AG04450 (cell line): ENCODE data around the gene PLAC9. TPM values are rescaled to one million over a fixed set of nuclear protein-coding genes. Genes with fewer than 3 reads are reported as not detected.

ENCODE experiments used
- CTCF ChIA-PET: fragments of 300-600, 350-600 bp; formaldehyde crosslinking; extraction: SDS; loops from one replicate; lab custom pipeline; 2022; ENCODE audit warnings: antibody characterized with exemption, inconsistent platforms; lab: Charles Lee
- POLR2A ChIA-PET: fragments of 350-600 bp; formaldehyde crosslinking; extraction: SDS; loops from one replicate; lab custom pipeline; 2021; ENCODE audit warnings: antibody characterized with exemption, inconsistent platforms; lab: Yijun Ruan, JAX
- DNase-seq: peaks from one replicate; pipeline ENCODE4 v3.0.0-alpha.2; 2011; ENCODE audit warnings: low read depth, low spot score
- H3K27ac ChIP-seq: one replicate; pipeline ENCODE4 v1.5.1; 2012; ENCODE audit warnings: low read depth, low read length, control low read depth
- H3K27me3 ChIP-seq: one replicate; pipeline ENCODE4 v1.6.0; 2012; ENCODE audit warnings: low read length; ENCODE audit not compliant: control insufficient read depth, insufficient read depth
- H3K4me3 ChIP-seq: 2 replicates; pipeline ENCODE4 v1.5.1; 2011; ENCODE audit warnings: mild to moderate bottlenecking, low read depth, low read length, control low read depth
- H3K9me3 ChIP-seq: 2 replicates; pipeline ENCODE4 v1.5.1; 2012; ENCODE audit warnings: low read length; ENCODE audit not compliant: control insufficient read depth, insufficient read depth
- polyA plus RNA-seq: library from polyadenylated mRNA; depleted of rRNA; stranded (reverse); fragments of >200 nt; gene quantifications from 2 replicates; pipeline ENCODE4 v1.2.3, GENCODE V29; 2011
- TF ChIP-seq, protein P1 (sequence below): IDR thresholded peaks from 2 replicates; pipeline ENCODE4 v1.5.1; 2011; ENCODE audit warnings: low read depth, low read length, control low read depth, inconsistent platforms

Gene PLAC9
- polyA plus RNA-seq, 1 experiment, result 11.5 TPM

DNA sequence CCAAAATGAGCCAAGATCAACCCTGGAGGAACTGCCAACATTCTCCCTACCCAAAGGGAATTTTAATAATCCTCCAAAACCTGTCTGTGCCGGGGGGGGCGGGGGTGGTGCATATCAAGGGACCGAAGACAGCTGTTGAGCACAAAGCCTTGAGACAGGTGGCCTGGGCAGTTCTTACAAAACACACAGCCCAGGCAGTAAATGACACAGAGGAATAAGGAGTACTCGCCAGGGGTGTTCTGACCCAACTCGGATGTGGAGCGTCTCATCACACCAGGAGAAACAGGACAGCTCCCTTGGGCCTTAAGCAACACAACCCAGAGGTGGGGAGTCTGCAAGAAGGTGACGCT is 35.6 kb downstream of the PLAC9 start:
- H3K27me3 ChIP-seq, result no peaks in the 10 kb centered on the region
- H3K9me3 ChIP-seq, result no peaks in the 10 kb centered on the region; the same call in 1 of the 2 replicates
- no peak for DNase-seq
- H3K4me3 ChIP-seq, result no peak overlapping the region
- ChIA-PET POLR2A (interaction anchor here (1.0 kb wide), 1 partner anchor 19 kb away, joined by 4 read pairs; no protein-coding TSS in a partner anchor), CTCF (interaction anchor here (0.7 kb wide), 1 partner anchor 17 kb away, joined by 4 read pairs; no protein-coding TSS in a partner anchor)
- H3K27ac ChIP-seq, result no peak overlapping the region
- TF ChIP-seq, protein P1, sequence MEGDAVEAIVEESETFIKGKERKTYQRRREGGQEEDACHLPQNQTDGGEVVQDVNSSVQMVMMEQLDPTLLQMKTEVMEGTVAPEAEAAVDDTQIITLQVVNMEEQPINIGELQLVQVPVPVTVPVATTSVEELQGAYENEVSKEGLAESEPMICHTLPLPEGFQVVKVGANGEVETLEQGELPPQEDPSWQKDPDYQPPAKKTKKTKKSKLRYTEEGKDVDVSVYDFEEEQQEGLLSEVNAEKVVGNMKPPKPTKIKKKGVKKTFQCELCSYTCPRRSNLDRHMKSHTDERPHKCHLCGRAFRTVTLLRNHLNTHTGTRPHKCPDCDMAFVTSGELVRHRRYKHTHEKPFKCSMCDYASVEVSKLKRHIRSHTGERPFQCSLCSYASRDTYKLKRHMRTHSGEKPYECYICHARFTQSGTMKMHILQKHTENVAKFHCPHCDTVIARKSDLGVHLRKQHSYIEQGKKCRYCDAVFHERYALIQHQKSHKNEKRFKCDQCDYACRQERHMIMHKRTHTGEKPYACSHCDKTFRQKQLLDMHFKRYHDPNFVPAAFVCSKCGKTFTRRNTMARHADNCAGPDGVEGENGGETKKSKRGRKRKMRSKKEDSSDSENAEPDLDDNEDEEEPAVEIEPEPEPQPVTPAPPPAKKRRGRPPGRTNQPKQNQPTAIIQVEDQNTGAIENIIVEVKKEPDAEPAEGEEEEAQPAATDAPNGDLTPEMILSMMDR, result no peak

DNA sequence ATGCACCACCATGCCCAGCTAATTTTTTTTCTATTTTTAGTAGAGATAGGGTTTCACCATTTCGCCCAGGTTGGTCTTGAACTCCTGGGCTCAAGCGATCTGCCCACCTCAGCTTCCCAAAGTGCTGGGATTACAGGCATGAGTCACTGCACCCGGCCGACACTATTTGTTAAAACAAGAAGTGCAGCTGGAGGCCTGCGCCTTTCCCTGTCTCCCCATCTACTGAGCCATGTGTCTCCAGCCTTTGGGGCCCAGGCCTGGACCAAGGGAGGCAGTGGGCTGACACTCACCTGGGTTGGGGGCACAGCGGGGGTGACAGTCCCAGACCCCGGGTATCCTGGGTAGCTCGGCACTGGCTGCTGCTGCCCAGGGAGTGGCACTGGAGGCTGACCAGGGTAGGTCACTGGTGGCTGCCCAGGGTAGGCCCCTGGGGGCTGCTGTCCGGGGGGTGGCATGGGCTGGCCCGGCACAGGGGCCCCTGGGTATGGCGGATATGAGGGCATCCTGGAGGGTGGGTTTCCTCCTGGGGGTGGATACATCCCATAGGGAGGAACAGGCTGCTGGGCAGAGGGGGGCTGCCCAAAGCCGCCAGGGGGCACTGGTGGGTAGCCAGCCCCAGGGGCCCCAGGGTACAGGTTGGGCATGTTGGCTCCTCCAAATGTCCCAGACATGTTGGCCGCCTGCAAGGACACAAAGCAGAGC is 36.3 kb downstream of the PLAC9 start:
- CTCF ChIA-PET, result interaction anchor here (0.7 kb wide), 1 partner anchor 16 kb away, joined by 4 read pairs; no protein-coding TSS in a partner anchor
- DNase-seq, result no peak
- TF ChIP-seq, protein P1, result peak; percentile 25; the same call in 1 of the 2 replicates
- H3K27me3 ChIP-seq, result no peaks in the 10 kb centered on the region
- POLR2A ChIA-PET, result interaction anchor here (1.0 kb wide), 1 partner anchor 19 kb away, joined by 4 read pairs; no protein-coding TSS in a partner anchor
- no peaks in the 10 kb centered on the region; the same call in 1 of the 2 replicates for H3K9me3 ChIP-seq
- no peak overlapping the region for H3K27ac ChIP-seq
- no peak overlapping the region for H3K4me3 ChIP-seq

DNA sequence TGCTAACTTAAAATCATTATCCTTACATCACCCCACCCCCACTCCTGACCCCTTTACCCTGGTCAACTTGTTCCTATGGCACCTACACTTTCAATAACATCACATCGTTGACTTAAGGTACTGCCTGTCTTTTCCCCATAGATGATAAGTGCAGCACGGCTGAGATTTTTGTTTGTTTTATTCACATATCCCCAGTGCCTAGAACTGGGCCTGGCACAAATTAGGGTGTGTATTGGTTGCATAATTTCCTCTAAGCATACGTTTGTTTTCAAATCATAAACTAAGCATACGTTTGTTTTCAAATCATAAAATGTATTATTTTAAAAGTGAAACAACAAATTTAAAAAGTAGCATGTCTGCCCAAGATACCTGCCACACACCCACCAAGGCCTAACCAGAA is 37.5 kb downstream of the PLAC9 start:
- ChIA-PET POLR2A (no interaction called here), CTCF (no interaction called here)
- no peak overlapping the region for H3K4me3 ChIP-seq
- H3K9me3 ChIP-seq, result no peaks in the 10 kb centered on the region; the same call in 1 of the 2 replicates
- H3K27me3 ChIP-seq, result no peaks in the 10 kb centered on the region
- no peak for DNase-seq
- TF ChIP-seq, protein P1, result no peak
- H3K27ac ChIP-seq, result no peak overlapping the region

DNA sequence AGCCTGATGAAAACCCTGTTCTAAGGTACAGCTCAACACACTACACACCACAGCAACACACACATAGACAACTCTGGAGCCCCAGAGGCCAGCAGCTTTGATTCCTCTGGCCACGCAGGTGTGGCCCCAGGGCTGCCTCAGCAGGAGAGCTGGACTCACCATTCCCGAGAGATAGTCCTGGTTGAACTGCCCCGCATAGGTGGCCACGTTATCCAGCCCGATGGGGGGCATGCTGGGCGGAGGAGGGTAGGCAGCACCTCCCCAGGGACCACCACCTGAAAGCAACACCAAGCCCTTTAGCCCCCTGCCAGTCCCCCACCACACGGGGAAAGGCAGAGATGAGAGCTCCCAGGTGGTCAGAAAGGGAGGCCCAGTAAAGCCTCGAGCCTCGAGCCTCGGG is 38.1 kb downstream of the PLAC9 start:
- no peak overlapping the region for H3K4me3 ChIP-seq
- no peak overlapping the region for H3K27ac ChIP-seq
- ChIA-PET CTCF (no interaction called here), POLR2A (no interaction called here)
- TF ChIP-seq, protein P1, result no peak
- DNase-seq, result no peak
- H3K9me3 ChIP-seq, result no peaks in the 10 kb centered on the region; the same call in 1 of the 2 replicates
- H3K27me3 ChIP-seq, result no peaks in the 10 kb centered on the region

- H3K27ac ChIP-seq, result no peak overlapping the region
- no peaks in the 10 kb centered on the region for H3K27me3 ChIP-seq
Observed at GRCh38 chr10:80171248-80171660, 38.7 kb downstream of the PLAC9 start.

More at GRCh38 chr10:80171248-80171660, 38.7 kb downstream of the PLAC9 start:
- no peak overlapping the region for H3K4me3 ChIP-seq
- DNase-seq, result no peak
- no peaks in the 10 kb centered on the region; the same call in 1 of the 2 replicates for H3K9me3 ChIP-seq
- ChIA-PET POLR2A (no interaction called here), CTCF (no interaction called here)
- TF ChIP-seq, protein P1, result no peak
